ENCODE data around the gene UNC79. TPM values are rescaled to one million over a fixed set of nuclear protein-coding genes. Genes with fewer than 3 reads are reported as not detected.

The UNC79 gene
- total and polyA plus RNA-seq, 5 donors from 2014 or later, result not detected

- no peaks in the 10 kb centered on the region for H3K27me3 ChIP-seq (ENCODE audit: control insufficient read depth, insufficient read depth, low read length)
- H3K36me3 Mint-ChIP-seq, result peaks cover 5% of the 10 kb centered on the region
- no peaks in the 10 kb centered on the region for H3K27me3 Mint-ChIP-seq
- H3K4me1 Mint-ChIP-seq, result no peaks in the 10 kb centered on the region
- no peak for ATAC-seq (ENCODE audit: low read depth in 2 of 2)
- no peaks in the 10 kb centered on the region for H3K36me3 ChIP-seq (ENCODE audit: control insufficient read depth, insufficient read depth, low read length)
- no peak for DNase-seq
- no peak overlapping the region for H3K27ac Mint-ChIP-seq
- no peaks in the 10 kb centered on the region for H3K9me3 ChIP-seq (ENCODE audit: control insufficient read depth in 2 of 2, low read length in 2 of 2)
- H3K27ac ChIP-seq (ENCODE audit: insufficient read depth, low read length, poor library complexity, severe bottlenecking), result no peak overlapping the region
- H3K4me3 Mint-ChIP-seq, result no peak overlapping the region
- no peak overlapping the region for H3K4me3 ChIP-seq (ENCODE audit: low read depth, low read length)
- no peaks in the 10 kb centered on the region for H3K4me1 ChIP-seq (ENCODE audit: control insufficient read depth, insufficient read depth, low read length, poor library complexity, severe bottlenecking)
- peaks cover 0 to 4% (median 0%) of the 10 kb centered on the region in 7 donors for H3K9me3 Mint-ChIP-seq
Measured at GRCh38 chr14:93725993-93726392, 295.3 kb downstream of the UNC79 start.

- peaks cover 0 to 4% (median 0%) of the 10 kb centered on the region in 7 donors for H3K9me3 Mint-ChIP-seq
- H3K4me1 Mint-ChIP-seq, result no peaks in the 10 kb centered on the region
- no peaks in the 10 kb centered on the region for H3K36me3 Mint-ChIP-seq
- H3K27ac ChIP-seq (ENCODE audit: insufficient read depth, low read length, poor library complexity, severe bottlenecking), result no peak overlapping the region
- no peaks in the 10 kb centered on the region for H3K27me3 ChIP-seq (ENCODE audit: control insufficient read depth, insufficient read depth, low read length)
- H3K4me3 Mint-ChIP-seq, result no peak overlapping the region
- ATAC-seq (ENCODE audit: low read depth in 2 of 2) (no peak), DNase-seq (no peak)
- H3K36me3 ChIP-seq (ENCODE audit: control insufficient read depth, insufficient read depth, low read length), result no peaks in the 10 kb centered on the region
- H3K27ac Mint-ChIP-seq, result no peak overlapping the region
- no peaks in the 10 kb centered on the region for H3K4me1 ChIP-seq (ENCODE audit: control insufficient read depth, insufficient read depth, low read length, poor library complexity, severe bottlenecking)
- no peaks in the 10 kb centered on the region for H3K27me3 Mint-ChIP-seq
- H3K9me3 ChIP-seq (ENCODE audit: control insufficient read depth in 2 of 2, low read length in 2 of 2), result no peaks in the 10 kb centered on the region
- no peak overlapping the region for H3K4me3 ChIP-seq (ENCODE audit: low read depth, low read length)
Measured at GRCh38 chr14:93727039-93727740, 296.5 kb downstream of the UNC79 start.

GRCh38 chr14:93727917-93728650 lies 297.3 kb downstream of the UNC79 start:
- Histone ChIP-seq H3K4me1 (ENCODE audit: control insufficient read depth, insufficient read depth, low read length, poor library complexity, severe bottlenecking) (no peaks in the 10 kb centered on the region), H3K27me3 (ENCODE audit: control insufficient read depth, insufficient read depth, low read length) (no peaks in the 10 kb centered on the region), H3K4me3 (ENCODE audit: low read depth, low read length) (no peak overlapping the region), H3K36me3 (ENCODE audit: control insufficient read depth, insufficient read depth, low read length) (no peaks in the 10 kb centered on the region), H3K27ac (ENCODE audit: insufficient read depth, low read length, poor library complexity, severe bottlenecking) (no peak overlapping the region), H3K9me3 (ENCODE audit: control insufficient read depth in 2 of 2, low read length in 2 of 2) (no peaks in the 10 kb centered on the region)
- H3K27ac Mint-ChIP-seq, result no peak overlapping the region
- no peak overlapping the region for H3K4me3 Mint-ChIP-seq
- DNase-seq (no peak), ATAC-seq (ENCODE audit: low read depth in 2 of 2) (no peak)
- no peaks in the 10 kb centered on the region for H3K27me3 Mint-ChIP-seq
- H3K4me1 Mint-ChIP-seq, result no peaks in the 10 kb centered on the region
- peaks cover 0 to 2% (median 0%) of the 10 kb centered on the region in 7 donors for H3K9me3 Mint-ChIP-seq
- no peaks in the 10 kb centered on the region for H3K36me3 Mint-ChIP-seq

- no peaks in the 10 kb centered on the region for H3K9me3 ChIP-seq (ENCODE audit: control insufficient read depth in 2 of 2, low read length in 2 of 2)
- Mint-ChIP-seq H3K36me3 (no peaks in the 10 kb centered on the region), H3K4me3 (no peak overlapping the region), H3K27me3 (no peaks in the 10 kb centered on the region), H3K27ac (no peak overlapping the region), H3K9me3 (peaks cover 0 to 2% (median 0%) of the 10 kb centered on the region in 7 donors), H3K4me1 (no peaks in the 10 kb centered on the region)
- H3K36me3 ChIP-seq (ENCODE audit: control insufficient read depth, insufficient read depth, low read length), result no peaks in the 10 kb centered on the region
- no peaks in the 10 kb centered on the region for H3K27me3 ChIP-seq (ENCODE audit: control insufficient read depth, insufficient read depth, low read length)
- no peak for DNase-seq
- H3K4me1 ChIP-seq (ENCODE audit: control insufficient read depth, insufficient read depth, low read length, poor library complexity, severe bottlenecking), result no peaks in the 10 kb centered on the region
- H3K4me3 ChIP-seq (ENCODE audit: low read depth, low read length), result no peak overlapping the region
- no peak overlapping the region for H3K27ac ChIP-seq (ENCODE audit: insufficient read depth, low read length, poor library complexity, severe bottlenecking)
- ATAC-seq (ENCODE audit: low read depth in 2 of 2), result no peak
Measured at GRCh38 chr14:93728651-93729016, 297.9 kb downstream of the UNC79 start.

- Mint-ChIP-seq H3K27ac (no peak overlapping the region), H3K9me3 (peaks cover 0 to 2% (median 0%) of the 10 kb centered on the region in 7 donors), H3K27me3 (no peaks in the 10 kb centered on the region), H3K36me3 (no peaks in the 10 kb centered on the region), H3K4me1 (no peaks in the 10 kb centered on the region), H3K4me3 (no peak overlapping the region)
- Histone ChIP-seq H3K36me3 (ENCODE audit: control insufficient read depth, insufficient read depth, low read length) (no peaks in the 10 kb centered on the region), H3K27ac (ENCODE audit: insufficient read depth, low read length, poor library complexity, severe bottlenecking) (no peak overlapping the region), H3K4me1 (ENCODE audit: control insufficient read depth, insufficient read depth, low read length, poor library complexity, severe bottlenecking) (no peaks in the 10 kb centered on the region), H3K9me3 (ENCODE audit: control insufficient read depth in 2 of 2, low read length in 2 of 2) (no peaks in the 10 kb centered on the region), H3K4me3 (ENCODE audit: low read depth, low read length) (no peak overlapping the region), H3K27me3 (ENCODE audit: control insufficient read depth, insufficient read depth, low read length) (no peaks in the 10 kb centered on the region)
- ATAC-seq (ENCODE audit: low read depth in 2 of 2), result no peak
- no peak for DNase-seq
Measured at GRCh38 chr14:93729993-93730392, 299.3 kb downstream of the UNC79 start.

- Histone ChIP-seq H3K27me3 (ENCODE audit: control insufficient read depth, insufficient read depth, low read length) (no peaks in the 10 kb centered on the region), H3K4me1 (ENCODE audit: control insufficient read depth, insufficient read depth, low read length, poor library complexity, severe bottlenecking) (no peaks in the 10 kb centered on the region), H3K4me3 (ENCODE audit: low read depth, low read length) (no peak overlapping the region), H3K36me3 (ENCODE audit: control insufficient read depth, insufficient read depth, low read length) (no peaks in the 10 kb centered on the region), H3K27ac (ENCODE audit: insufficient read depth, low read length, poor library complexity, severe bottlenecking) (no peak overlapping the region), H3K9me3 (ENCODE audit: control insufficient read depth in 2 of 2, low read length in 2 of 2) (no peaks in the 10 kb centered on the region)
- peaks cover 4% of the 10 kb centered on the region for H3K27me3 Mint-ChIP-seq
- H3K4me3 Mint-ChIP-seq, result no peak overlapping the region
- H3K9me3 Mint-ChIP-seq, result peaks cover 0 to 2% (median 0%) of the 10 kb centered on the region in 7 donors
- ATAC-seq (ENCODE audit: low read depth in 2 of 2) (no peak), DNase-seq (no peak)
- H3K27ac Mint-ChIP-seq, result no peak overlapping the region
- H3K36me3 Mint-ChIP-seq, result no peaks in the 10 kb centered on the region
- H3K4me1 Mint-ChIP-seq, result no peaks in the 10 kb centered on the region
Measured at GRCh38 chr14:93731753-93732152, 301.0 kb downstream of the UNC79 start.

GRCh38 chr14:93732524-93732923 lies 301.8 kb downstream of the UNC79 start:
- Histone ChIP-seq H3K27ac (ENCODE audit: insufficient read depth, low read length, poor library complexity, severe bottlenecking) (no peak overlapping the region), H3K4me1 (ENCODE audit: control insufficient read depth, insufficient read depth, low read length, poor library complexity, severe bottlenecking) (no peaks in the 10 kb centered on the region), H3K9me3 (ENCODE audit: control insufficient read depth in 2 of 2, low read length in 2 of 2) (no peaks in the 10 kb centered on the region), H3K27me3 (ENCODE audit: control insufficient read depth, insufficient read depth, low read length) (no peaks in the 10 kb centered on the region), H3K36me3 (ENCODE audit: control insufficient read depth, insufficient read depth, low read length) (no peaks in the 10 kb centered on the region), H3K4me3 (ENCODE audit: low read depth, low read length) (no peak overlapping the region)
- Mint-ChIP-seq H3K27ac (no peak overlapping the region), H3K36me3 (no peaks in the 10 kb centered on the region), H3K4me3 (peak overlapping the region in 1 of 4 donors; percentile 13), H3K4me1 (no peaks in the 10 kb centered on the region), H3K9me3 (peaks cover 0 to 2% (median 0%) of the 10 kb centered on the region in 7 donors), H3K27me3 (peaks cover 4% of the 10 kb centered on the region)
- DNase-seq (no peak), ATAC-seq (ENCODE audit: low read depth in 2 of 2) (no peak)

GRCh38 chr14:93733231-93733630 lies 302.5 kb downstream of the UNC79 start:
- H3K27me3 Mint-ChIP-seq, result peaks cover 9% of the 10 kb centered on the region
- ATAC-seq (ENCODE audit: low read depth in 2 of 2), result no peak

More at GRCh38 chr14:93733231-93733630, 302.5 kb downstream of the UNC79 start:
- no peak overlapping the region for H3K27ac Mint-ChIP-seq
- no peaks in the 10 kb centered on the region for H3K4me1 ChIP-seq (ENCODE audit: control insufficient read depth, insufficient read depth, low read length, poor library complexity, severe bottlenecking)
- no peaks in the 10 kb centered on the region for H3K9me3 ChIP-seq (ENCODE audit: control insufficient read depth in 2 of 2, low read length in 2 of 2)
- H3K9me3 Mint-ChIP-seq, result peaks cover 0 to 4% (median 0%) of the 10 kb centered on the region in 7 donors
- H3K4me1 Mint-ChIP-seq, result no peaks in the 10 kb centered on the region
- no peak overlapping the region for H3K27ac ChIP-seq (ENCODE audit: insufficient read depth, low read length, poor library complexity, severe bottlenecking)
- no peaks in the 10 kb centered on the region for H3K27me3 ChIP-seq (ENCODE audit: control insufficient read depth, insufficient read depth, low read length)
- H3K36me3 ChIP-seq (ENCODE audit: control insufficient read depth, insufficient read depth, low read length), result no peaks in the 10 kb centered on the region
- H3K4me3 Mint-ChIP-seq, result no peak overlapping the region
- H3K36me3 Mint-ChIP-seq, result no peaks in the 10 kb centered on the region
- no peak for DNase-seq
- no peak overlapping the region for H3K4me3 ChIP-seq (ENCODE audit: low read depth, low read length)
